Measurements from ENCODE around the gene USP48. TPM values are rescaled to one million over a fixed set of nuclear protein-coding genes. Genes with fewer than 3 reads are reported as not detected.

USP48 gene
- total RNA-seq, 1 experiment from 2014 or later, result 84.8 TPM

- Histone ChIP-seq H3K14ac (ENCODE audit: insufficient read depth, low read length) (no peak overlapping the region), H3K27me3 (ENCODE audit: insufficient read depth, low read length) (no peaks in the 10 kb centered on the region), H3K4me2 (ENCODE audit: insufficient read depth, insufficient read length, low read length) (no peak overlapping the region), H2BK15ac (ENCODE audit: low read depth, low read length) (no peak overlapping the region), H2BK5ac (ENCODE audit: insufficient read length, low read length) (no peak overlapping the region), H2AK5ac (ENCODE audit: insufficient read length, low read length) (no peak overlapping the region), H3K56ac (ENCODE audit: insufficient read length, low read depth, low read length) (no peak overlapping the region), H3K9ac (ENCODE audit: extremely low read depth, insufficient read length, low read length) (no peak overlapping the region), H2BK20ac (ENCODE audit: low read depth, low read length, poor library complexity, severe bottlenecking) (no peak overlapping the region), H4K5ac (ENCODE audit: insufficient read length, low read depth, low read length) (no peak overlapping the region), H3K23ac (ENCODE audit: insufficient read length, low read depth, low read length) (no peak overlapping the region), H3K9me3 (ENCODE audit: control insufficient read depth, low read depth, low read length) (no peaks in the 10 kb centered on the region), H3K4ac (ENCODE audit: low read depth, low read length) (no peak overlapping the region), H2AFZ (ENCODE audit: low read length) (no peak overlapping the region), H2BK12ac (ENCODE audit: insufficient read length, low read depth, low read length) (no peak overlapping the region), H3K4me1 (ENCODE audit: insufficient read depth, low read length) (no peaks in the 10 kb centered on the region), H3K79me2 (ENCODE audit: insufficient read depth, low read length) (no peaks in the 10 kb centered on the region), H3T11ph (ENCODE audit: low read length) (no peak overlapping the region), H4K20me1 (ENCODE audit: control insufficient read depth, insufficient read depth, insufficient read length) (no peaks in the 10 kb centered on the region), H3K18ac (ENCODE audit: insufficient read length, low read depth, low read length) (no peak overlapping the region), H3K79me1 (ENCODE audit: insufficient read depth, low read depth, low read length, poor library complexity, severe bottlenecking) (no peaks in the 10 kb centered on the region), H3K23me2 (ENCODE audit: insufficient read length, low read depth, low read length, poor library complexity, severe bottlenecking) (no peaks in the 10 kb centered on the region), H2BK120ac (ENCODE audit: low read depth, low read length, poor library complexity, severe bottlenecking) (no peak overlapping the region), H4K8ac (replicated peaks; ENCODE audit: insufficient read length, low read depth, low read length) (no peak overlapping the region), H4K91ac (ENCODE audit: insufficient read length, low read depth, low read length) (no peak overlapping the region), H3K27ac (ENCODE audit: insufficient read length, low read depth, low read length) (no peak overlapping the region)
- no CpG with 5 or more reads among the region's 9 CpGs for WGBS (ENCODE audit: extremely low coverage, insufficient read length, low lambda C conversion rate)
- Mint-ChIP-seq H3K4me3 (no peak overlapping the region), H3K4me1 (no peaks in the 10 kb centered on the region), H3K36me3 (ENCODE audit: insufficient read depth in 1 of 3, low read depth in 3 of 3) (peaks cover 11 to 44% (median 41%) of the 10 kb centered on the region in 3 experiments), H3K27ac (peak overlapping the region in 1 of 3 experiments; percentile 20; a peak in 1 of 7 replicates), H3K9me3 (no peaks in the 10 kb centered on the region), H3K27me3 (ENCODE audit: low read depth) (no peaks in the 10 kb centered on the region)
- TF ChIP-seq CTCF (conservative IDR thresholded peaks at IDR 0.05), result no peak
- no peak for DNase-seq
Observed at GRCh38 chr1:21736876-21737275, 46.1 kb downstream of the USP48 start.
